ENCODE results near the gene IL6ST.

IL6ST gene

DNA sequence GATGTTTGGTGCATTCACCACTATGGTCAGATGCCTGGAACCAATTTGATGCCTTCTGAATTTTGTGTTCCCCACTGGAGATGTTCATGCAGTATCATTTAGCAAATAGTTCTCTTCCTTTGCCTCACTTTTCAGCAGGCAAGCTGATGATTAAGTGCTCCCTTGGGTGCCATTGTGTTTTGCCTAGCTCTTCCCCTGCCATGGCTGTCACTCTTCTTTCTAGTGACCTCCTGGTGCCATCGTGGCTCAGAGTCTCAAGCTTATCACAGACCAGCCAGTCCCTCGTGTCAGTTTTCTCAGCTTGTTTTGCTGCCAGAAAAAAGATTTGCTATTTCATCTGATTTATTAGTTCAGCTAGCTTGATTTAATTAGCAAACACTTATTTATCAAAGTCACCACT is 102.3 kb downstream of the IL6ST start:
- no peaks in the 10 kb centered on the region for H3K4me1 ChIP-seq (ENCODE audit: control insufficient read depth, insufficient read depth, low read length, poor library complexity, severe bottlenecking)
- H3K4me3 ChIP-seq (ENCODE audit: insufficient read depth, low read depth, low read length, poor library complexity, severe bottlenecking) = no peak overlapping the region
- DNase-seq = no peak
- no peak overlapping the region for H3K27ac ChIP-seq (ENCODE audit: insufficient read depth, low read length, poor library complexity, severe bottlenecking)
- no peaks in the 10 kb centered on the region for H3K27me3 ChIP-seq (replicated peaks; ENCODE audit: control insufficient read depth, insufficient read depth, low read length, poor library complexity, severe bottlenecking)
- H3K9me3 ChIP-seq (ENCODE audit: control insufficient read depth, low read length) = no peaks in the 10 kb centered on the region
- no peaks in the 10 kb centered on the region for H3K36me3 ChIP-seq (ENCODE audit: control insufficient read depth, insufficient read depth, low read length)

DNA sequence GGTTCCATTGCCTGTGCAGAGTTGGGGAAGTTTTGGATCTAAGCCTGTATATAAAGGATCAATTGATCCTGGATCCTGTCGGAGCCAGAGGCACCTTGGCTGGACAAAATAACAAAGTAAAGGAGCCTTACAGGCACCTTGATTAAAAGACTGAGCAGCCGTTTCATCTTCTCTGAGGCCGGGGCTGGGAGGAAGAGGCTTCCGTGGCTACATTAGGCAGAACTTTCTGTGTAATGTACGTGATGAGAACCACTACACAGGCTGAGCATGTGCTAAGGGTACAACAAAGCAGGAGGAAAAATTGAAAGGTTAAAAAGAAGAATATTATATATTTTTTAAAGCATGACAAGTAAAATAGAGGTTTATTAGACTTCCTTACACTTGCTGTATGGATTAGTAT is 106.6 kb downstream of the IL6ST start:
- no peaks in the 10 kb centered on the region for H3K4me1 ChIP-seq (ENCODE audit: control insufficient read depth, insufficient read depth, low read length, poor library complexity, severe bottlenecking)
- H3K4me3 ChIP-seq (ENCODE audit: insufficient read depth, low read depth, low read length, poor library complexity, severe bottlenecking) = no peak overlapping the region
- H3K36me3 ChIP-seq (ENCODE audit: control insufficient read depth, insufficient read depth, low read length) = no peaks in the 10 kb centered on the region
- H3K9me3 ChIP-seq (ENCODE audit: control insufficient read depth, low read length) = no peaks in the 10 kb centered on the region
- no peak for DNase-seq
- H3K27me3 ChIP-seq (replicated peaks; ENCODE audit: control insufficient read depth, insufficient read depth, low read length, poor library complexity, severe bottlenecking) = no peaks in the 10 kb centered on the region
- H3K27ac ChIP-seq (ENCODE audit: insufficient read depth, low read length, poor library complexity, severe bottlenecking) = no peak overlapping the region

DNA sequence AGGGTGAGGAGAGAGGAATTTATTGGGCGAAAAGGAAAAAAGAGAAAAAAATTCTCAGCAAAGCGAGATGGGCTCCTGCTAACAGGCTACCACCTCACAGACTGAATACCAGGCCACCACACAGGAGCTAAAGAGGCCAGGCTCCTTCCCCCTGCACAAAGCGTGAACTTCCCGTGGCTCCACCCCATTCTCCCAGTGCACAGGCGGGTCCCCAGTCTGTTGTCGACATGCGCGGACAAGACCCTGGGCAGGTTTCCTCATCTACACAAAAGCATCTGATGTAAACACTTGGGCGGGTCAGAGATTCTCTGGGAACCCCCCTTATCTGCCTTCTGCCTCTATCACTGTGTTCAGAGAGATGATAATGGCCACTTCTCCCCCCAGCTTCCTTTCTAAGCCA is 109.4 kb downstream of the IL6ST start:
- no peak overlapping the region for H3K4me3 ChIP-seq (ENCODE audit: insufficient read depth, low read depth, low read length, poor library complexity, severe bottlenecking)
- no peaks in the 10 kb centered on the region for H3K4me1 ChIP-seq (ENCODE audit: control insufficient read depth, insufficient read depth, low read length, poor library complexity, severe bottlenecking)
- H3K27ac ChIP-seq (ENCODE audit: insufficient read depth, low read length, poor library complexity, severe bottlenecking) = no peak overlapping the region
- H3K9me3 ChIP-seq (ENCODE audit: control insufficient read depth, low read length) = no peaks in the 10 kb centered on the region
- DNase-seq = no peak
- H3K36me3 ChIP-seq (ENCODE audit: control insufficient read depth, insufficient read depth, low read length) = no peaks in the 10 kb centered on the region
- H3K27me3 ChIP-seq (replicated peaks; ENCODE audit: control insufficient read depth, insufficient read depth, low read length, poor library complexity, severe bottlenecking) = no peaks in the 10 kb centered on the region
